AG09309 (cell line): ENCODE data around the gene KRT35.
"Not testable (repeated sequence)": the region's sequence is repeated elsewhere in the genome, so short reads cannot be mapped to it uniquely, and the experiment has no call there.

ENCODE experiments used
- DNase-seq: peaks from one replicate; pipeline ENCODE4 v3.0.0-alpha.2; 2010; ENCODE audit warnings: low read depth
- H3K4me3 ChIP-seq: 2 replicates; pipeline ENCODE4 v1.5.1; 2011; ENCODE audit warnings: mild to moderate bottlenecking, low read depth, low read length, moderate library complexity; ENCODE audit not compliant: control insufficient read depth
- CTCF ChIP-seq: IDR thresholded peaks from 2 replicates; pipeline ENCODE4 v1.5.1; 2011; ENCODE audit warnings: mild to moderate bottlenecking, low read depth, low read length, inconsistent platforms; ENCODE audit not compliant: insufficient read depth, control insufficient read depth; ENCODE audit errors: missing control alignments

KRT35 gene

GRCh38 chr17:41434415-41434814 is 46.5 kb downstream of the KRT35 start:
- no peak for DNase-seq
- TF ChIP-seq CTCF: no peak
- no peak overlapping the region for H3K4me3 ChIP-seq

- TF ChIP-seq CTCF: no peak
Measured at GRCh38 chr17:41434005-41434404, 46.9 kb downstream of the KRT35 start.

GRCh38 chr17:41433586-41433985 is 47.4 kb downstream of the KRT35 start:
- DNase-seq: no peak
- TF ChIP-seq CTCF: no peak
- H3K4me3 ChIP-seq: no peak overlapping the region

More at GRCh38 chr17:41434005-41434404, 46.9 kb downstream of the KRT35 start:
- no peak for DNase-seq
- no peak overlapping the region for H3K4me3 ChIP-seq

- H3K4me3 ChIP-seq, DNase-seq: not testable (repeated sequence)
Measured at GRCh38 chr17:41430376-41430775, 50.6 kb downstream of the KRT35 start.

- no peak overlapping the region for H3K4me3 ChIP-seq
- DNase-seq: no peak
- TF ChIP-seq CTCF: no peak
Measured at GRCh38 chr17:41429667-41430066, 51.3 kb downstream of the KRT35 start.

- no peak for DNase-seq
- no peak for TF ChIP-seq CTCF
- H3K4me3 ChIP-seq: no peak overlapping the region
Measured at GRCh38 chr17:41428591-41429291, 52.2 kb downstream of the KRT35 start.
